Thoracic aorta (tissue), 2 donors: ENCODE data around the gene TMPRSS4. TPM values are rescaled to one million over a fixed set of nuclear protein-coding genes. Genes with fewer than 3 reads are reported as not detected.

Experiments
- ATAC-seq: fragments of 150-250 bp; one replicate; pipeline ENCODE4 v1.8.0; 2017; ENCODE audit warnings: low read depth; ENCODE audit not compliant: insufficient number of reproducible peaks, low FRiP score
- DNase-seq: peaks from one replicate; pipeline ENCODE4 v3.0.0-alpha.2; 2020; ENCODE audit warnings: low spot score
- H3K27ac ChIP-seq, 2 donors: fragments of 200-600 bp; sonication (generic); 1 replicate in 1 of 2; 2 replicates in 1 of 2; pipeline ENCODE4 v1.5.1; 2016; ENCODE audit warnings: mild to moderate bottlenecking in 2 of 2, moderate library complexity in 2 of 2
- H3K27me3 ChIP-seq: fragments of 200-600 bp; sonication (generic); replicated peaks from 2 replicates; pipeline ENCODE4 v1.6.0; 2016; ENCODE audit warnings: mild to moderate bottlenecking; ENCODE audit not compliant: insufficient read depth
- H3K36me3 ChIP-seq: fragments of 200-600 bp; sonication (generic); one replicate; pipeline ENCODE4 v1.5.1; 2016
- H3K4me1 ChIP-seq, 2 donors: fragments of 200-600 bp; sonication (generic); 1 replicate in 1 of 2; 2 replicates in 1 of 2; pipeline versions ENCODE4 v1.5.1 to v1.6.0; 2016; ENCODE audit warnings: low read depth in 2 of 2, mild to moderate bottlenecking in 1 of 2; ENCODE audit not compliant: control insufficient read depth in 1 of 2
- H3K4me3 ChIP-seq: fragments of 200-600 bp; sonication (generic); 2 replicates; pipeline ENCODE4 v1.5.1; 2016; ENCODE audit warnings: mild to moderate bottlenecking
- H3K9me3 ChIP-seq: fragments of 200-600 bp; sonication (generic); 2 replicates; pipeline ENCODE4 v1.5.1; 2016
- total RNA-seq, 2 donors: library from RNA; depleted of rRNA; stranded (reverse); fragments of >200 nt; gene quantifications; one replicate each; pipeline versions ENCODE4 v1.1.0 to v1.2.3, GENCODE V29; 2016
- TF ChIP-seq, protein P1 (sequence below): fragments of 200-600 bp; sonication (generic); IDR thresholded peaks from one replicate; pipeline ENCODE4 v1.5.1; 2019; ENCODE audit warnings: antibody characterized with exemption

The TMPRSS4 gene
- total RNA-seq, 2 donors from 2014 or later = 2.2 TPM; not detected in 1

DNA sequence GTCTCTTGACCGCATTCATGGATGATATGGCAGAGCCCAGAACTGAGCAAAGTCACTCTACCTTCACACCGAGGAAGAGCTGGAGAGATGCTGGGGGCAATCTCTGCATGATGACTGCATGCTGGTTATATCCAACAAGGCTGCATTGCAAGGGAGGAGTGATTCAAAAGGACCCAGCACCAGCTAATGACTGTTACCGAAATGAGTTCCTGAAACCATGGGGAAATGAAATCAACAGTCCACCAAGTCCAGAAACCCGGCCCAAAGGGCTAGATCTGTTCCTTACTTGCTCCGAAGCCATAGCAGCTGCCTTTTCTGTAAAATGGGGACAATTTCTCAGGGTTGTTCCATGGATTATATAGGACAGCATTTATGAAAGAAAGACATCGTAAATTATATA is 11.1 kb downstream of the TMPRSS4 start:
- ATAC-seq (no peak), DNase-seq (no peak)
- no peak overlapping the region for H3K27ac ChIP-seq
- H3K36me3 ChIP-seq = no peaks in the 10 kb centered on the region
- H3K4me3 ChIP-seq = no peak overlapping the region
- peaks cover 3% of the 10 kb centered on the region for H3K9me3 ChIP-seq
- TF ChIP-seq, protein P1, sequence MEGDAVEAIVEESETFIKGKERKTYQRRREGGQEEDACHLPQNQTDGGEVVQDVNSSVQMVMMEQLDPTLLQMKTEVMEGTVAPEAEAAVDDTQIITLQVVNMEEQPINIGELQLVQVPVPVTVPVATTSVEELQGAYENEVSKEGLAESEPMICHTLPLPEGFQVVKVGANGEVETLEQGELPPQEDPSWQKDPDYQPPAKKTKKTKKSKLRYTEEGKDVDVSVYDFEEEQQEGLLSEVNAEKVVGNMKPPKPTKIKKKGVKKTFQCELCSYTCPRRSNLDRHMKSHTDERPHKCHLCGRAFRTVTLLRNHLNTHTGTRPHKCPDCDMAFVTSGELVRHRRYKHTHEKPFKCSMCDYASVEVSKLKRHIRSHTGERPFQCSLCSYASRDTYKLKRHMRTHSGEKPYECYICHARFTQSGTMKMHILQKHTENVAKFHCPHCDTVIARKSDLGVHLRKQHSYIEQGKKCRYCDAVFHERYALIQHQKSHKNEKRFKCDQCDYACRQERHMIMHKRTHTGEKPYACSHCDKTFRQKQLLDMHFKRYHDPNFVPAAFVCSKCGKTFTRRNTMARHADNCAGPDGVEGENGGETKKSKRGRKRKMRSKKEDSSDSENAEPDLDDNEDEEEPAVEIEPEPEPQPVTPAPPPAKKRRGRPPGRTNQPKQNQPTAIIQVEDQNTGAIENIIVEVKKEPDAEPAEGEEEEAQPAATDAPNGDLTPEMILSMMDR = no peak
- H3K4me1 ChIP-seq = no peaks in the 10 kb centered on the region
- H3K27me3 ChIP-seq = no peaks in the 10 kb centered on the region

DNA sequence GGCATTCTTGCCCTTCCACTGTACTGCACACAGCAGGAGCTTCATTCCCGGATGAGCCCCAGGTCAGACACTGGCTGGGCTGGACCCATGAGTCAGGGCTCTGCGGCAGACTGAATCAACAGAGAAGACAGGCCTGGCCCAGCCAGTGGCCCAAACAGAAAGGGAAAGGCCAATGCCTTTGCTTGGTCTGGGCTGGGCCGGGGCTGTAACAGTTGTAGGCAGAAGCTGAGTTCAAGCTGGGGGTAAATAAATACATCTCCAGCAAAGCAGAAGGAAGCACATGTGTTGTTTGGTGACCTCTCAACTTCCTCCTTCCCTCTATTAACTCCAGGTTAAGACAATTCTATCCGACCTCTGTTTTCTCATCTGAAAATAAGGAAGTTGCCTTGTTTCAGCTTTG is 11.7 kb downstream of the TMPRSS4 start:
- Histone ChIP-seq H3K4me1 (no peaks in the 10 kb centered on the region), H3K4me3 (no peak overlapping the region), H3K9me3 (peaks cover 3% of the 10 kb centered on the region), H3K27me3 (no peaks in the 10 kb centered on the region), H3K27ac (no peak overlapping the region), H3K36me3 (no peaks in the 10 kb centered on the region)
- ATAC-seq (no peak), DNase-seq (no peak)
- TF ChIP-seq, protein P1 = no peak

DNA sequence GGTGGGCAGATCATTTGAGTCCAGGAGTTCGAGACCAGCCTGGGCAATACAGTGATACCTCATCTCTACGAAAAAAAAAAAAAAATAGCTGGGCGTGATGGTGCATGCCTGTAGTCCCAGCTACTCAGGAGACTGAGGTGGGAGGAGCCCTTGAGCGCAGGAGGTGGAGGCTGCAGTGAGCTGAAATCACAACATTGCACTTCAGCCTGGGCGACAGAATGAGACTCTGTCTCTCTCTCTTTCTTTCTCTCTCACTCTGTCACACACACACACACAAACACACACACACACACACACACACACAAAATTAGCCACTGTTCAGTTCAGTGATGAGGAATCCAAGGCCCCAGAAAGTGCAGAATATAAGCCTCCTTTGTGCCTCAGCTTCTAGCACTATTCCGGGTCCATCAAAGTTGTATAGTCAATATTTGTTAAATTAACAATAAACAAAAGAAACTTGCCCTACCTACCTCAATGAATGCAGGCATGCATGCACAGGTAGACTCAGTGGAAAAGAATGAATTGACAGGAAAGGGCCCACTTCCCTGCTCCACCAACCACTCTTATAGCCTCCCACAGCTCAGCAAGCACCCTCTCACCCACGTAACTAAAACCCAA is 13.8 kb downstream of the TMPRSS4 start:
- no peak for ATAC-seq
- Histone ChIP-seq H3K27me3 (no peaks in the 10 kb centered on the region), H3K4me1 (no peaks in the 10 kb centered on the region)

DNA sequence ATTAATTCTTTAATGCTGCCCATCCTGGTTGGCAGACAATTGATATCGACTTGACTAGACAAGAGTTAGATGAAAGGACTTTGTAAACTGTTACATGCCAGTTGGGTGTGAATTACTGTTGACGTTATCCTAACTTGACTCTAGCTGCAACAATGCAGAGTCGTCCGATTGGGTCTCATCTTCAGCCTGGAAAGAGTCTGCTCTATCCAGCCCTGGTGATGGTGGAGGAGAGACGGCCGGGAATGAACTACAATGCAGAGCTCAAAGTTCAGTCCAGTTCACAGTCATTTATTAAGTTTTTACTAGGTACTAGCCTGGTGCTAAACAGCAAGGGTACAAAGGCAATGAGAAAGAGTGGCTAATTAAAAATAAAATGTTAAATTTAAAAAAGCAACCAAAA is 14.8 kb downstream of the TMPRSS4 start:
- TF ChIP-seq, protein P1 = no peak
- DNase-seq = no peak
- H3K9me3 ChIP-seq = peaks cover 3% of the 10 kb centered on the region
- no peaks in the 10 kb centered on the region for H3K4me1 ChIP-seq
- H3K27me3 ChIP-seq = no peaks in the 10 kb centered on the region
- H3K4me3 ChIP-seq = no peak overlapping the region
- H3K27ac ChIP-seq = no peak overlapping the region
- no peak for ATAC-seq
- no peaks in the 10 kb centered on the region for H3K36me3 ChIP-seq

More for the DNA sequence above, 13.8 kb downstream of the TMPRSS4 start:
- DNase-seq = no peak
- TF ChIP-seq, protein P1 = no peak
- H3K9me3 ChIP-seq = peaks cover 3% of the 10 kb centered on the region
- no peaks in the 10 kb centered on the region for H3K36me3 ChIP-seq
- no peak overlapping the region for H3K27ac ChIP-seq
- no peak overlapping the region for H3K4me3 ChIP-seq

DNA sequence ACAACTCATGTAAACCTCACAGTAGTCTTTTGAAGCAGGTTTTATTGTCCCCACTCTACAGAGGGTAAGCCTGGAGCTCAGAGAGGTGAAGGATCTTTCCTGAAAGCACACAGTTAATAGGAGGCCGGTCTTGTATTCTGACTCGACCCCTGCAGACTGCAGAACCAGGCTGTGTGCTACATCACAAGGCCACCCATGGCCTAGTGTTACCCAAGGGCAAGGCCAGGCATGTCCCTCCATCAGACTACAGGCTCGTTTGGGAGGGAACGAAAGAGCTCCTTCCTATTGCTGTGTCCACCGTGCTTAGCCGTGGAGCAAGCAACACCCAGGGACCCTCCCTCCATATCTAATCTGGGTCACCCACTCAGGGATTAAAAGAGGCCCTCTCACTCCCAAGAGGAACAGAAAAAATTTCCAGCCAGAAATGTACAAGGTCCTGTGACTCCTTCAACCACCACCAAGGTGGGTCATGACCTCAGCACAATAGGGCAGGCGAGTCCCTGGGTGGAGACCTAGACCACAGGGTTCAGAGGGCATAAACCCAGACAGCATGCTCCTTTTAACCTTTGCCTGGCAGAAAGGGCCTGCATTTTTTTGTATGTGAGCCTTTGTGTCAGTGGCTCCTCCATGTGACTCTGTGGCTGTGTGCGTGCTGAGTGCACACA is 16.2 kb downstream of the TMPRSS4 start:
- Histone ChIP-seq H3K27ac (no peak overlapping the region), H3K27me3 (no peaks in the 10 kb centered on the region), H3K4me1 (no peaks in the 10 kb centered on the region), H3K36me3 (no peaks in the 10 kb centered on the region), H3K4me3 (no peak overlapping the region), H3K9me3 (no peaks in the 10 kb centered on the region)
- ATAC-seq = no peak
- TF ChIP-seq, protein P1 = no peak
- no peak for DNase-seq
